H9 (cell line): ENCODE results near the gene HPS3. TPM values are rescaled to one million over a fixed set of nuclear protein-coding genes. Genes with fewer than 3 reads are reported as not detected.

ENCODE experiments used
- DNase-seq: peaks from one replicate; pipeline ENCODE4 v3.0.0-alpha.2; 2017
- H2AFZ ChIP-seq: one replicate; pipeline ENCODE4 v1.6.1; 2013; ENCODE audit warnings: mild to moderate bottlenecking, low read length, control low read depth, moderate library complexity
- H2AK5ac ChIP-seq: 2 replicates; pipeline ENCODE4 v1.6.1; 2013; ENCODE audit warnings: low read length, control low read depth, mixed read lengths; ENCODE audit not compliant: insufficient read length
- H2BK120ac ChIP-seq: one replicate; pipeline ENCODE4 v1.6.1; 2013; ENCODE audit warnings: low read depth, mild to moderate bottlenecking, low read length, control low read depth, inconsistent platforms; ENCODE audit not compliant: poor library complexity, severe bottlenecking
- H2BK12ac ChIP-seq: 2 replicates; pipeline ENCODE4 v1.6.1; 2013; ENCODE audit warnings: low read length, control low read depth, mixed read lengths, low read depth; ENCODE audit not compliant: insufficient read length
- H2BK15ac ChIP-seq: 2 replicates; pipeline ENCODE4 v1.6.1; 2013; ENCODE audit warnings: low read depth, low read length, control low read depth
- H2BK20ac ChIP-seq: one replicate; pipeline ENCODE4 v1.6.1; 2013; ENCODE audit warnings: low read depth, mild to moderate bottlenecking, low read length, control low read depth, inconsistent platforms; ENCODE audit not compliant: poor library complexity, severe bottlenecking
- H2BK5ac ChIP-seq: 2 replicates; pipeline ENCODE4 v1.6.1; 2013; ENCODE audit warnings: low read length, control low read depth, mixed read lengths; ENCODE audit not compliant: insufficient read length
- H3K14ac ChIP-seq: 2 replicates; pipeline ENCODE4 v1.6.1; 2013; ENCODE audit warnings: low read length, control low read depth; ENCODE audit not compliant: insufficient read depth
- H3K18ac ChIP-seq: 2 replicates; pipeline ENCODE4 v1.6.1; 2013; ENCODE audit warnings: low read depth, mild to moderate bottlenecking, mixed read lengths, low read length, control low read depth; ENCODE audit not compliant: insufficient read length
- H3K23ac ChIP-seq: 2 replicates; pipeline ENCODE4 v1.6.1; 2013; ENCODE audit warnings: low read length, control low read depth, mixed read lengths, low read depth; ENCODE audit not compliant: insufficient read length
- H3K23me2 ChIP-seq: 2 replicates; pipeline ENCODE4 v1.6.1; 2013; ENCODE audit warnings: low read depth, mild to moderate bottlenecking, mixed read lengths, low read length, control low read depth; ENCODE audit not compliant: insufficient read length, poor library complexity, severe bottlenecking
- H3K27ac ChIP-seq: 2 replicates; pipeline ENCODE4 v1.5.1; 2013; ENCODE audit warnings: low read length, control low read depth, mixed read lengths, low read depth; ENCODE audit not compliant: insufficient read length
- H3K27me3 ChIP-seq: 2 replicates; pipeline ENCODE4 v1.6.1; 2013; ENCODE audit warnings: low read length, control low read depth, inconsistent platforms; ENCODE audit not compliant: insufficient read depth
- H3K4ac ChIP-seq: 2 replicates; pipeline ENCODE4 v1.6.1; 2013; ENCODE audit warnings: low read depth, mild to moderate bottlenecking, control low read depth, inconsistent platforms, low read length, moderate library complexity
- H3K4me1 ChIP-seq: 2 replicates; pipeline ENCODE4 v1.6.1; 2013; ENCODE audit warnings: low read length, control low read depth, inconsistent platforms; ENCODE audit not compliant: insufficient read depth
- H3K4me2 ChIP-seq: 2 replicates; pipeline ENCODE4 v1.6.1; 2013; ENCODE audit warnings: low read length, control low read depth, mixed read lengths; ENCODE audit not compliant: insufficient read length, insufficient read depth
- H3K56ac ChIP-seq: 2 replicates; pipeline ENCODE4 v1.6.1; 2013; ENCODE audit warnings: low read depth, mild to moderate bottlenecking, mixed read lengths, low read length, control low read depth; ENCODE audit not compliant: insufficient read length
- H3K79me1 ChIP-seq: 2 replicates; pipeline ENCODE4 v1.6.1; 2013; ENCODE audit warnings: low read depth, mild to moderate bottlenecking, moderate library complexity, low read length, control low read depth, inconsistent platforms; ENCODE audit not compliant: insufficient read depth, poor library complexity, severe bottlenecking
- H3K79me2 ChIP-seq: 2 replicates; pipeline ENCODE4 v1.6.1; 2013; ENCODE audit warnings: low read length, control low read depth, inconsistent platforms; ENCODE audit not compliant: insufficient read depth
- H3K9ac ChIP-seq: 2 replicates; pipeline ENCODE4 v1.6.1; 2013; ENCODE audit warnings: low read length, control low read depth, mixed read lengths; ENCODE audit not compliant: insufficient read length; ENCODE audit errors: extremely low read depth
- H3K9me3 ChIP-seq: one replicate; pipeline ENCODE4 v1.6.1; 2013; ENCODE audit warnings: low read depth, low read length, inconsistent platforms; ENCODE audit not compliant: control insufficient read depth
- H3T11ph ChIP-seq: one replicate; pipeline ENCODE4 v1.6.1; 2013; ENCODE audit warnings: mild to moderate bottlenecking, low read length, control low read depth, inconsistent platforms
- H4K20me1 ChIP-seq: one replicate; pipeline ENCODE4 v1.6.1; 2013; ENCODE audit not compliant: control insufficient read depth, insufficient read length, insufficient read depth
- H4K5ac ChIP-seq: 2 replicates; pipeline ENCODE4 v1.6.1; 2013; ENCODE audit warnings: low read depth, mild to moderate bottlenecking, mixed read lengths, low read length, control low read depth; ENCODE audit not compliant: insufficient read length
- H4K8ac ChIP-seq: replicated peaks from 2 replicates; pipeline ENCODE4 v1.6.1; 2013; ENCODE audit warnings: low read length, control low read depth, mixed read lengths, low read depth; ENCODE audit not compliant: insufficient read length
- H4K91ac ChIP-seq: 2 replicates; pipeline ENCODE4 v1.6.1; 2013; ENCODE audit warnings: low read depth, mild to moderate bottlenecking, moderate library complexity, mixed read lengths, low read length, control low read depth; ENCODE audit not compliant: insufficient read length
- H3K27ac Mint-ChIP-seq, 3 experiments: 2 replicates in 2 of 3; 3 replicates in 1 of 3; pipeline ENCODE4 v1.8.0; 2020 to 2021; ENCODE audit warnings: mixed read lengths in 3 of 3, mild to moderate bottlenecking in 1 of 3, moderate library complexity in 1 of 3
- H3K27me3 Mint-ChIP-seq: 2 replicates; pipeline ENCODE4 v1.8.0; 2021; ENCODE audit warnings: low read depth, mild to moderate bottlenecking, moderate library complexity, mixed read lengths
- H3K36me3 Mint-ChIP-seq, 3 experiments: 2 replicates in 2 of 3; 3 replicates in 1 of 3; pipeline ENCODE4 v1.8.0; 2020 to 2021; ENCODE audit warnings: low read depth in 3 of 3, mixed read lengths in 3 of 3; ENCODE audit not compliant: insufficient read depth in 1 of 3
- H3K4me1 Mint-ChIP-seq, 2 experiments: 2 replicates each; pipeline ENCODE4 v1.8.0; 2020; ENCODE audit warnings: mixed read lengths in 2 of 2
- H3K4me3 Mint-ChIP-seq, 2 experiments: 2 replicates in 1 of 2; 3 replicates in 1 of 2; pipeline ENCODE4 v1.8.0; 2020 to 2021; ENCODE audit warnings: mild to moderate bottlenecking in 2 of 2, mixed read lengths in 2 of 2, moderate library complexity in 1 of 2
- H3K9me3 Mint-ChIP-seq, 2 experiments: 2 replicates in 1 of 2; 3 replicates in 1 of 2; pipeline ENCODE4 v1.8.0; 2020; ENCODE audit warnings: mild to moderate bottlenecking in 2 of 2, mixed read lengths in 2 of 2, moderate library complexity in 1 of 2
- WGBS: extraction: QIAGEN DNeasy Blood & Tissue Kit; methylation state at CpG from one replicate; pipeline ENCODE4 v1.1.7; 2013; ENCODE audit warnings: missing lambda C conversion rate, low lambda C conversion rate, mixed read lengths; ENCODE audit not compliant: insufficient read length; ENCODE audit errors: extremely low coverage; 5-methylcytosine and 5-hydroxymethylcytosine counted together
- total RNA-seq: library from RNA; stranded (reverse); gene quantifications from 2 replicates; pipeline ENCODE4 v1.2.1, GENCODE V29; 2021
- TF ChIP-seq, protein P1 (sequence below): fragments of 200-600 bp; sonication (generic); conservative IDR thresholded peaks from 3 replicates; pipeline ENCODE4 v1.8.0; 2021; ENCODE audit warnings: antibody characterized with exemption, mild to moderate bottlenecking

HPS3 gene
- total RNA-seq, 1 experiment from 2014 or later: 46.5 TPM

DNA sequence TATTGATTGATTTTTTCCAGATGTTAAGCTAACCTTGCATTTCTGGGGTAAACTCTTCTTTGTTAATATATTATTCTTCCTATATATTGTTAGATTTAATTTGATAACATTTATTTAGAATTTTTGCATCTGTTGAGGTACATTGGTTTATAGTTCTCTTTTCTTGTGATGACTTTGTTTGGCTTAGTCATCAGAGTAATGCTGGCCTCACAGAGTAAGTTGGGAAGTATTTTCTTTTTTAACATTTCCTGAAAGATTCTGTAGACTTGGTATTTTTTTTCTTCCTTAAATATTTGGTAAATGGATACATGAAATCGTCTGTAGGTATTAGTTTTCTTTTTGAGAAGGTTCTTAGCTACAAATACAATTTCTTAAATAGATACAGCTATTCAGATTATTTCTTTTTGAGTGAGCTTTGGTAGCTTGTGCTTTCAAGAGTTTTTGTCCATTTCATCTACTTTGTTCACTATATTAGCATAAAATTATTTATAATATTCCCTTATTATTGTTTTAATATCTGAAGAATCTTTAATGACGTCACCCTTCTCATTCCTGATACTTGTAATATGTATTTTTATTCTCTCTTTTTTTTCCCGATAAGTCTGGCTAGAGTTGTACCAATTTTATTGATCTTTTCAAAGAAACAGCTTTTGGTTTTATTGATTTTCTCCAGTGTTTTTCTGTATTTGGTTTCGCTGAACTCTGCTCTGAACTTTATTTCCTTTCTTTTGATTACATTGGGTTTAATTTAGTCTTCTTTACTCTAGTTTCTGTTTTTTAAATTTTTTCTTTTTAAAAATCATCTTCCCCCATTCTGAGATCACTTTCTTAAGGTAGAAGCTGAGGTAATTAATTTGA lies 6.5 kb upstream of the HPS3 start:
- Histone ChIP-seq H3K14ac (no peak overlapping the region), H2AK5ac (no peak overlapping the region), H3K23me2 (no peaks in the 10 kb centered on the region), H4K5ac (no peak overlapping the region), H3K4me1 (no peaks in the 10 kb centered on the region; the same call in 1 of the 2 replicates), H3K56ac (no peak overlapping the region), H3K4ac (no peak overlapping the region), H3K79me2 (no peaks in the 10 kb centered on the region), H3K27me3 (no peaks in the 10 kb centered on the region), H4K8ac (no peak overlapping the region), H3K4me2 (no peak overlapping the region), H2BK15ac (no peak overlapping the region), H3K27ac (no peak overlapping the region), H3K18ac (no peak overlapping the region), H2BK5ac (no peak overlapping the region), H2BK12ac (no peak overlapping the region), H3K23ac (no peak overlapping the region), H3T11ph (no peak overlapping the region), H2BK20ac (no peak overlapping the region), H4K20me1 (no peaks in the 10 kb centered on the region), H2AFZ (no peak overlapping the region), H3K9ac (no peak overlapping the region), H3K9me3 (no peaks in the 10 kb centered on the region), H4K91ac (no peak overlapping the region), H2BK120ac (no peak overlapping the region), H3K79me1 (no peaks in the 10 kb centered on the region)
- TF ChIP-seq, protein P1, sequence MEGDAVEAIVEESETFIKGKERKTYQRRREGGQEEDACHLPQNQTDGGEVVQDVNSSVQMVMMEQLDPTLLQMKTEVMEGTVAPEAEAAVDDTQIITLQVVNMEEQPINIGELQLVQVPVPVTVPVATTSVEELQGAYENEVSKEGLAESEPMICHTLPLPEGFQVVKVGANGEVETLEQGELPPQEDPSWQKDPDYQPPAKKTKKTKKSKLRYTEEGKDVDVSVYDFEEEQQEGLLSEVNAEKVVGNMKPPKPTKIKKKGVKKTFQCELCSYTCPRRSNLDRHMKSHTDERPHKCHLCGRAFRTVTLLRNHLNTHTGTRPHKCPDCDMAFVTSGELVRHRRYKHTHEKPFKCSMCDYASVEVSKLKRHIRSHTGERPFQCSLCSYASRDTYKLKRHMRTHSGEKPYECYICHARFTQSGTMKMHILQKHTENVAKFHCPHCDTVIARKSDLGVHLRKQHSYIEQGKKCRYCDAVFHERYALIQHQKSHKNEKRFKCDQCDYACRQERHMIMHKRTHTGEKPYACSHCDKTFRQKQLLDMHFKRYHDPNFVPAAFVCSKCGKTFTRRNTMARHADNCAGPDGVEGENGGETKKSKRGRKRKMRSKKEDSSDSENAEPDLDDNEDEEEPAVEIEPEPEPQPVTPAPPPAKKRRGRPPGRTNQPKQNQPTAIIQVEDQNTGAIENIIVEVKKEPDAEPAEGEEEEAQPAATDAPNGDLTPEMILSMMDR: no peak
- no peak overlapping the region for H3K4me3 Mint-ChIP-seq
- WGBS: no CpG with 5 or more reads among the region's 4 CpGs
- peaks cover 0 to 8% (median under 1%) of the 10 kb centered on the region in 3 experiments; a peak in 1 of 7 replicates for H3K36me3 Mint-ChIP-seq
- H3K9me3 Mint-ChIP-seq: no peaks in the 10 kb centered on the region; a peak in 1 of 5 replicates
- peaks cover 4 to 7% of the 10 kb centered on the region in 2 experiments; a peak in 2 of 4 replicates for H3K4me1 Mint-ChIP-seq
- H3K27me3 Mint-ChIP-seq: peaks cover 2% of the 10 kb centered on the region
- no peak overlapping the region; a peak in 1 of 7 replicates for H3K27ac Mint-ChIP-seq
- no peak for DNase-seq
